Hepatocyte (in vitro differentiated cells): ENCODE results near the gene PDLIM5. TPM values are rescaled to one million over a fixed set of nuclear protein-coding genes. Genes with fewer than 3 reads are reported as not detected.

Experiments
- DNase-seq: peaks from one replicate; pipeline ENCODE4 v3.0.0-alpha.2; 2016; ENCODE audit warnings: low spot score
- H2AFZ ChIP-seq: fragments of 200-600 bp; sonication (generic); 2 replicates; pipeline ENCODE4 v1.6.0; 2016; ENCODE audit warnings: antibody characterized with exemption, mild to moderate bottlenecking
- H3K27ac ChIP-seq: fragments of 200-600 bp; sonication (generic); 2 replicates; pipeline ENCODE4 v1.5.1; 2016; ENCODE audit warnings: mild to moderate bottlenecking
- H3K27me3 ChIP-seq: fragments of 200-600 bp; sonication (generic); 2 replicates; pipeline ENCODE4 v1.6.1; 2016
- H3K36me3 ChIP-seq: fragments of 200-600 bp; sonication (generic); replicated peaks from 2 replicates; pipeline ENCODE4 v1.5.1; 2016; ENCODE audit warnings: low read depth; ENCODE audit not compliant: insufficient read depth
- H3K4me1 ChIP-seq: fragments of 200-600 bp; sonication (generic); 2 replicates; pipeline ENCODE4 v1.5.1; 2016; ENCODE audit warnings: mild to moderate bottlenecking, moderate library complexity; ENCODE audit not compliant: insufficient read depth
- H3K4me2 ChIP-seq: fragments of 200-600 bp; sonication (generic); 2 replicates; pipeline ENCODE4 v1.6.0; 2016
- H3K4me3 ChIP-seq: fragments of 200-600 bp; sonication (generic); 2 replicates; pipeline ENCODE4 v1.5.1; 2016; ENCODE audit warnings: mild to moderate bottlenecking
- H3K79me2 ChIP-seq: fragments of 200-600 bp; sonication (generic); 2 replicates; pipeline ENCODE4 v1.6.0; 2017; ENCODE audit warnings: mild to moderate bottlenecking
- H3K9me2 ChIP-seq: fragments of 200-600 bp; sonication (generic); replicated peaks from 2 replicates; pipeline ENCODE4 v1.6.0; 2017; ENCODE audit warnings: mild to moderate bottlenecking; ENCODE audit not compliant: insufficient read depth
- H3K9me3 ChIP-seq: fragments of 200-600 bp; sonication (generic); 2 replicates; pipeline ENCODE4 v1.5.1; 2016; ENCODE audit warnings: low read depth, mild to moderate bottlenecking
- H4K20me1 ChIP-seq: fragments of 200-600 bp; sonication (generic); 2 replicates; pipeline ENCODE4 v1.6.0; 2016; ENCODE audit warnings: mild to moderate bottlenecking; ENCODE audit not compliant: insufficient read depth, poor library complexity, severe bottlenecking
- CTCF ChIP-seq: fragments of 200-600 bp; sonication (generic); IDR thresholded peaks from 2 replicates; pipeline ENCODE4 v1.5.1; 2016; ENCODE audit warnings: antibody characterized with exemption, mild to moderate bottlenecking; ENCODE audit not compliant: poor library complexity
- EZH2 ChIP-seq: fragments of 200-600 bp; sonication (generic); IDR thresholded peaks from 2 replicates; pipeline ENCODE4 v1.6.1; 2016; ENCODE audit warnings: antibody characterized with exemption, mild to moderate bottlenecking, borderline replicate concordance
- EZH2phosphoT487 ChIP-seq: fragments of 200-600 bp; sonication (generic); IDR thresholded peaks from one replicate; pipeline ENCODE4 v1.6.1; 2018; ENCODE audit warnings: antibody characterized with exemption, mild to moderate bottlenecking, low read depth, moderate library complexity; ENCODE audit not compliant: unreplicated experiment, severe bottlenecking
- WGBS: methylation state at CpG from one replicate; pipeline ENCODE4 v1.1.6; 2016; ENCODE audit warnings: low lambda C conversion rate; ENCODE audit errors: missing lambda C conversion rate; 5-methylcytosine and 5-hydroxymethylcytosine counted together
- polyA plus RNA-seq: library from polyadenylated mRNA; unstranded; fragments of >200 nt; fragmentation: Nextera tagmentation; extraction: Ambion mirVana; gene quantifications from 2 replicates; pipeline ENCODE4 v1.2.1, GENCODE V29; 2016
- total RNA-seq: library from RNA; depleted of rRNA; stranded (reverse); fragments of >200 nt; gene quantifications from 2 replicates; pipeline ENCODE4 v1.2.3, GENCODE V29; 2014

PDLIM5 gene
- total and polyA plus RNA-seq, 2 experiments from 2014 or later: 97.1 to 121 TPM

GRCh38 chr4:94441838-94442237 is 9.9 kb upstream of the PDLIM5 start:
- Histone ChIP-seq H3K9me3 (no peaks in the 10 kb centered on the region), H2AFZ (no peak overlapping the region)
- DNase-seq: no peak

GRCh38 chr4:94442251-94442650 is 9.5 kb upstream of the PDLIM5 start:
- Histone ChIP-seq H3K36me3 (no peaks in the 10 kb centered on the region), H2AFZ (no peak overlapping the region), H3K4me3 (no peak overlapping the region), H3K27ac (no peak overlapping the region), H3K4me2 (no peak overlapping the region), H3K79me2 (no peaks in the 10 kb centered on the region), H3K9me3 (no peaks in the 10 kb centered on the region), H3K9me2 (no peaks in the 10 kb centered on the region), H4K20me1 (no peaks in the 10 kb centered on the region), H3K4me1 (no peaks in the 10 kb centered on the region), H3K27me3 (no peaks in the 10 kb centered on the region)
- TF ChIP-seq EZH2phosphoT487 (no peak), EZH2 (no peak), CTCF (no peak)
- DNase-seq: no peak
- WGBS: 88% methylated on average over 1 of the region's 1 CpG

More at GRCh38 chr4:94441838-94442237, 9.9 kb upstream of the PDLIM5 start:
- Histone ChIP-seq H3K27me3 (no peaks in the 10 kb centered on the region), H3K4me2 (no peak overlapping the region), H3K4me1 (no peaks in the 10 kb centered on the region), H3K79me2 (no peaks in the 10 kb centered on the region), H3K4me3 (no peak overlapping the region), H3K36me3 (no peaks in the 10 kb centered on the region), H4K20me1 (no peaks in the 10 kb centered on the region), H3K27ac (no peak overlapping the region), H3K9me2 (no peaks in the 10 kb centered on the region)
- WGBS: 87% methylated on average over 3 of the region's 3 CpGs
- TF ChIP-seq EZH2: no peak
- no peak for TF ChIP-seq EZH2phosphoT487
- TF ChIP-seq CTCF: no peak

GRCh38 chr4:94446386-94446785 is 5.4 kb upstream of the PDLIM5 start:
- no peak for DNase-seq
- no peak overlapping the region for H3K4me3 ChIP-seq
- H3K9me3 ChIP-seq: no peaks in the 10 kb centered on the region
- H2AFZ ChIP-seq: no peak overlapping the region
- no peaks in the 10 kb centered on the region for H3K79me2 ChIP-seq
- H3K27ac ChIP-seq: no peak overlapping the region
- H3K4me1 ChIP-seq: peaks cover 6% of the 10 kb centered on the region
- no peak for TF ChIP-seq EZH2phosphoT487
- no peak for TF ChIP-seq EZH2
- no peak for TF ChIP-seq CTCF
- 85% methylated on average over 3 of the region's 3 CpGs for WGBS
- H3K9me2 ChIP-seq: no peaks in the 10 kb centered on the region
- H3K27me3 ChIP-seq: no peaks in the 10 kb centered on the region
- no peaks in the 10 kb centered on the region for H3K36me3 ChIP-seq
- no peaks in the 10 kb centered on the region for H4K20me1 ChIP-seq
- H3K4me2 ChIP-seq: no peak overlapping the region
